Sigmoid colon (tissue), 7 donors: ENCODE data around the gene ADGRG6. TPM values are rescaled to one million over a fixed set of nuclear protein-coding genes. Genes with fewer than 3 reads are reported as not detected.
"Not testable (repeated sequence)": the region's sequence is repeated elsewhere in the genome, so short reads cannot be mapped to it uniquely, and the experiment has no call there.

Experiments
- DNase-seq: peaks from one replicate; pipeline ENCODE4 v3.0.0-alpha.2; 2019
- H3K27ac ChIP-seq, 4 donors: fragments of 200-600 bp; sonication (generic); one replicate each; pipeline ENCODE4 v1.5.1; 2016 to 2019; ENCODE audit warnings: mild to moderate bottlenecking in 1 of 4
- H3K27me3 ChIP-seq, 3 donors: fragments of 200-600 bp; sonication (generic); one replicate each; pipeline ENCODE4 v1.5.1; 2019; ENCODE audit warnings: mild to moderate bottlenecking in 1 of 3
- H3K36me3 ChIP-seq, 4 donors: fragments of 200-600 bp; sonication (generic); one replicate each; pipeline ENCODE4 v1.5.1; 2016 to 2019
- H3K4me1 ChIP-seq, 4 donors: fragments of 200-600 bp; sonication (generic); one replicate each; pipeline ENCODE4 v1.5.1; 2017 to 2019
- H3K4me3 ChIP-seq, 4 donors: fragments of 200-600 bp; sonication (generic); one replicate each; pipeline ENCODE4 v1.5.1; 2017 to 2019; ENCODE audit warnings: mild to moderate bottlenecking in 2 of 4, moderate library complexity in 1 of 4
- H3K9me3 ChIP-seq, 4 donors: fragments of 200-600 bp in 3 of 4; sonication (generic) in 3 of 4; one replicate each; pipeline versions ENCODE4 v1.5.1 to v1.6.1; 2013 to 2019
- CTCF ChIP-seq, 4 experiments: fragments of 450-650 bp in 3 of 4; fragments of 200-600 bp in 1 of 4; IDR thresholded peaks; one replicate each; pipeline ENCODE4 v1.5.1; 2016 to 2019; ENCODE audit warnings: antibody characterized with exemption in 4 of 4, mild to moderate bottlenecking in 3 of 4, moderate library complexity in 2 of 4
- EP300 ChIP-seq, 4 donors: sonication (generic); formaldehyde crosslinking; IDR thresholded peaks; one replicate each; pipeline ENCODE4 v1.6.1; 2017; ENCODE audit warnings: antibody characterized with exemption in 4 of 4
- POLR2A ChIP-seq, 2 donors: fragments of 450-650 bp; IDR thresholded peaks; one replicate each; pipeline ENCODE4 v1.6.1; 2016; ENCODE audit warnings: antibody characterized with exemption in 2 of 2, mild to moderate bottlenecking in 2 of 2, moderate library complexity in 2 of 2
- POLR2AphosphoS5 ChIP-seq, 4 donors: sonication (generic); formaldehyde crosslinking; IDR thresholded peaks; one replicate each; pipeline ENCODE4 v1.6.1; 2017; ENCODE audit warnings: antibody characterized with exemption in 4 of 4
- WGBS, 2 donors: extraction: QIAGEN DNeasy Blood & Tissue Kit; methylation state at CpG; one replicate each; pipeline ENCODE4 v1.1.7; 2013; 5-methylcytosine and 5-hydroxymethylcytosine counted together
- intact Hi-C: fragments of 100-400 bp; cut with DNase I; formaldehyde crosslinking; loops from one replicate; pipeline ENCODE4 v1.15.1; 2023
- polyA plus RNA-seq, 3 donors: library from polyadenylated mRNA; stranded (reverse); fragments of 200-250 nt; gene quantifications; one replicate each; pipeline ENCODE4 v1.2.3, GENCODE V29; 2013
- total RNA-seq, 4 donors: library from RNA; depleted of rRNA; stranded (reverse); fragments of >200 nt; gene quantifications; one replicate each; pipeline ENCODE4 v1.1.0, GENCODE V29; 2016
- donor health status: healthy with polysubstance abuse.
- donor health status: Bipolar disorder and iron deficiency.
- donor health status: healthy.

The ADGRG6 gene
- total and polyA plus RNA-seq, 7 donors = 0.60 to 17.6 (median 12.6) TPM

GRCh38 chr6:142416686-142417085 is 114.9 kb downstream of the ADGRG6 start:
- no peak overlapping the region for H3K27ac ChIP-seq
- TF ChIP-seq POLR2A (IDR thresholded peaks at IDR 0.05) = no peak
- H3K36me3 ChIP-seq = no peaks in the 10 kb centered on the region
- no peak for DNase-seq
- H3K27me3 ChIP-seq = no peaks in the 10 kb centered on the region
- no peaks in the 10 kb centered on the region for H3K4me1 ChIP-seq
- H3K9me3 ChIP-seq = no peaks in the 10 kb centered on the region
- intact Hi-C loops = no loop called here
- no peak overlapping the region for H3K4me3 ChIP-seq

- intact Hi-C loops = no loop called here
- no peak for DNase-seq
- 80 to 83% methylated on average over 1 of the region's 1 CpG for WGBS, 2 donors
These were observed 115.5 kb downstream of the ADGRG6 start for GRCh38 chr6:142417331-142417750.

GRCh38 chr6:142419071-142419470 is 117.3 kb downstream of the ADGRG6 start:
- no peaks in the 10 kb centered on the region for H3K4me1 ChIP-seq
- no peak for TF ChIP-seq EP300 (IDR thresholded peaks at IDR 0.05)
- TF ChIP-seq POLR2AphosphoS5 (IDR thresholded peaks at IDR 0.05) = no peak
- TF ChIP-seq CTCF (IDR thresholded peaks at IDR 0.05) = no peak
- TF ChIP-seq POLR2A (IDR thresholded peaks at IDR 0.05) = no peak
- DNase-seq = no peak
- 73 to 82% methylated on average over 3 of the region's 3 CpGs for WGBS, 2 donors
- no peaks in the 10 kb centered on the region for H3K9me3 ChIP-seq
- H3K27ac ChIP-seq = no peak overlapping the region
- no peaks in the 10 kb centered on the region for H3K36me3 ChIP-seq
- no peak overlapping the region for H3K4me3 ChIP-seq
- intact Hi-C loops = no loop called here
- no peaks in the 10 kb centered on the region for H3K27me3 ChIP-seq

More at GRCh38 chr6:142417331-142417750, 115.5 kb downstream of the ADGRG6 start:
- TF ChIP-seq EP300 (IDR thresholded peaks at IDR 0.05) (no peak), POLR2A (IDR thresholded peaks at IDR 0.05) (no peak), CTCF (IDR thresholded peaks at IDR 0.05) (no peak), POLR2AphosphoS5 (IDR thresholded peaks at IDR 0.05) (no peak)
- Histone ChIP-seq H3K27me3 (no peaks in the 10 kb centered on the region), H3K4me1 (no peaks in the 10 kb centered on the region), H3K36me3 (no peaks in the 10 kb centered on the region), H3K27ac (no peak overlapping the region), H3K9me3 (no peaks in the 10 kb centered on the region), H3K4me3 (no peak overlapping the region)

GRCh38 chr6:142420802-142421201 is 119.0 kb downstream of the ADGRG6 start:
- H3K36me3 ChIP-seq = no peaks in the 10 kb centered on the region
- intact Hi-C loops = no loop called here
- H3K27ac ChIP-seq = no peak overlapping the region
- H3K4me3 ChIP-seq = no peak overlapping the region
- no peaks in the 10 kb centered on the region for H3K4me1 ChIP-seq
- TF ChIP-seq CTCF (IDR thresholded peaks at IDR 0.05) (no peak), POLR2AphosphoS5 (IDR thresholded peaks at IDR 0.05) (no peak), POLR2A (IDR thresholded peaks at IDR 0.05) (no peak), EP300 (IDR thresholded peaks at IDR 0.05) (no peak)
- H3K27me3 ChIP-seq = no peaks in the 10 kb centered on the region
- H3K9me3 ChIP-seq = peaks cover 0 to 2% (median 0%) of the 10 kb centered on the region in 4 donors
- DNase-seq = no peak

GRCh38 chr6:142421285-142422117 is 119.7 kb downstream of the ADGRG6 start:
- Histone ChIP-seq H3K27me3 (no peaks in the 10 kb centered on the region), H3K27ac (no peak overlapping the region), H3K4me3 (no peak overlapping the region), H3K36me3 (no peaks in the 10 kb centered on the region), H3K4me1 (no peaks in the 10 kb centered on the region), H3K9me3 (peaks cover 0 to 2% (median 0%) of the 10 kb centered on the region in 4 donors)
- TF ChIP-seq EP300 (IDR thresholded peaks at IDR 0.05) (no peak), POLR2AphosphoS5 (IDR thresholded peaks at IDR 0.05) (no peak), POLR2A (IDR thresholded peaks at IDR 0.05) (no peak), CTCF (IDR thresholded peaks at IDR 0.05) (no peak)
- intact Hi-C loops = no loop called here
- no peak for DNase-seq

- H3K9me3 ChIP-seq, H3K4me3 ChIP-seq, H3K4me1 ChIP-seq, H3K27ac ChIP-seq, intact Hi-C loops, DNase-seq, H3K27me3 ChIP-seq, H3K36me3 ChIP-seq: not testable (repeated sequence)
- WGBS, 2 donors = 97 to 98% methylated on average over 2 of the region's 2 CpGs
These were observed 124.8 kb downstream of the ADGRG6 start for GRCh38 chr6:142426444-142427132.

- WGBS, 2 donors = 93% methylated on average over 2 of the region's 2 CpGs
- H3K9me3 ChIP-seq, intact Hi-C loops, H3K27me3 ChIP-seq, H3K4me1 ChIP-seq, H3K27ac ChIP-seq, DNase-seq, H3K4me3 ChIP-seq, H3K36me3 ChIP-seq: not testable (repeated sequence)
These were observed 126.7 kb downstream of the ADGRG6 start for GRCh38 chr6:142428468-142428867.
